A673 (cell line): ENCODE results near the gene SAFB2. TPM values are rescaled to one million over a fixed set of nuclear protein-coding genes. Genes with fewer than 3 reads are reported as not detected.
A peak's percentile ranks its signal among the peaks of the same experiment; 100 is the strongest.

Source experiments
- BruUV-seq: library from RNA; stranded (reverse); fragments of 400-500 nt; replicated peaks from 2 replicates; lab custom pipeline; 2021; lab: Mats Ljungman, UMichigan
- CTCF ChIA-PET: fragments of 300-600 bp; sonication (Branson Sonifier 250); formaldehyde crosslinking; loops from one replicate; lab custom pipeline; 2022; ENCODE audit warnings: antibody characterized with exemption; lab: Charles Lee
- POLR2A ChIA-PET: fragments of 300-600 bp; sonication (Branson Sonifier 250); formaldehyde crosslinking; loops from one replicate; lab custom pipeline; 2022; ENCODE audit warnings: antibody characterized with exemption; ENCODE audit not compliant: low non-redundant PET; lab: Charles Lee
- DNase-seq: peaks from one replicate; pipeline ENCODE4 v3.0.0-alpha.2; 2015; ENCODE audit warnings: low spot score
- H3K27ac ChIP-seq: fragments of 200-600 bp; sonication (generic); 2 replicates; pipeline ENCODE4 v1.5.1; 2016; ENCODE audit warnings: mixed run types, low read depth, mild to moderate bottlenecking, mixed read lengths, antibody characterized with exemption, low read length; ENCODE audit not compliant: poor library complexity, severe bottlenecking
- H3K27me3 ChIP-seq: fragments of 200-600 bp; sonication (generic); replicated peaks from 2 replicates; pipeline ENCODE4 v1.6.1; 2017; ENCODE audit warnings: mixed run types, low read depth, mild to moderate bottlenecking, mixed read lengths, antibody characterized with exemption, low read length; ENCODE audit not compliant: insufficient read depth, poor library complexity
- H3K36me3 ChIP-seq: fragments of 200-600 bp; sonication (generic); 2 replicates; pipeline ENCODE4 v1.6.1; 2016; ENCODE audit warnings: mixed run types, mild to moderate bottlenecking, mixed read lengths, antibody characterized with exemption, low read length; ENCODE audit not compliant: insufficient read depth, poor library complexity, severe bottlenecking
- H3K4me1 ChIP-seq: fragments of 200-600 bp; sonication (generic); 2 replicates; pipeline ENCODE4 v1.6.1; 2017; ENCODE audit warnings: mixed run types, mild to moderate bottlenecking, mixed read lengths, antibody characterized with exemption, low read length; ENCODE audit not compliant: insufficient read depth, poor library complexity, severe bottlenecking
- H3K4me3 ChIP-seq: fragments of 200-600 bp; sonication (generic); 2 replicates; pipeline ENCODE4 v1.5.1; 2016; ENCODE audit warnings: low read depth, mixed run types, mild to moderate bottlenecking, mixed read lengths, low read length; ENCODE audit not compliant: poor library complexity, severe bottlenecking
- H3K9me3 ChIP-seq: fragments of 200-600 bp; sonication (generic); 2 replicates; pipeline ENCODE4 v1.6.1; 2016; ENCODE audit warnings: mixed run types, low read depth, mild to moderate bottlenecking, mixed read lengths, antibody characterized with exemption, low read length; ENCODE audit not compliant: poor library complexity, severe bottlenecking
- EZH2 ChIP-seq: fragments of 200-600 bp; sonication (generic); IDR thresholded peaks from 2 replicates; pipeline ENCODE4 v1.6.1; 2017; ENCODE audit warnings: borderline replicate concordance, low read depth, mild to moderate bottlenecking, mixed read lengths, antibody characterized with exemption, low read length; ENCODE audit not compliant: poor library complexity, severe bottlenecking
- intact Hi-C: fragments of 100-400 bp; cut with micrococcal nuclease; formaldehyde crosslinking; loops from one replicate; pipeline ENCODE4 v1.10.0; 2022; ENCODE audit not compliant: unreplicated experiment
- total RNA-seq: library from RNA; stranded (reverse); gene quantifications from 2 replicates; pipeline ENCODE4 v1.2.3, GENCODE V29; 2021
- TF ChIP-seq, protein P1 (sequence below): fragments of 300-800, 200-600 bp; sonication (generic); conservative IDR thresholded peaks from 2 replicates; pipeline ENCODE4 v1.5.1; 2017; ENCODE audit warnings: low read depth, mild to moderate bottlenecking, antibody characterized with exemption, low read length, moderate library complexity, mixed read lengths

Gene SAFB2
- total RNA-seq, 1 experiment from 2014 or later = 153 TPM

DNA sequence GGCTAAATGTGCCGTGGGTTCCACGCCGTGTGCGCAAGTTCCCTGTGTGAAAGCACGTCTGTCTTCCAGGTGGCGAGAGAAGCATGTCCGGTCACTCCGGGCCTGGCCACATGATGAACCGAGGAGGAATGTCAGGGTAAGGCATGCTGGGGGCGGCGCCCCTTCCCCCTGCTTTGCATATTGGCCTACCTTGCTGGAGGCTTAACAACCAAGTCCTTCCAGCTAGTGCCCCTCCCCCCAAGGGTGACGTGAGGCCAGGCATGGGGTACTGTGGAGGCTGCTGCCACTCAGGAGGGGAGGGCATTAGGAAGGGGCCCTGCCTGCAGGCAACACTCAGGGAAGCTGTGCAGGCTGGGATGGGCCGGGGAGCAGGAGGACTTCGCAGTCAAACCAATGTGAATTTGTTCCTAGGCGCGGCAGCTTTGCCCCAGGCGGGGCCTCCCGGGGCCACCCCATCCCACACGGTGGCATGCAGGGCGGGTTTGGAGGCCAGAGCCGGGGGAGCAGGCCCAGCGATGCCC, 45.2 kb upstream of the SAFB2 start:
- Histone ChIP-seq H3K4me1 (no peaks in the 10 kb centered on the region), H3K27ac (no peak overlapping the region), H3K27me3 (no peaks in the 10 kb centered on the region), H3K9me3 (no peaks in the 10 kb centered on the region), H3K36me3 (peaks cover 73% of the 10 kb centered on the region), H3K4me3 (no peak overlapping the region)
- TF ChIP-seq, protein P1, sequence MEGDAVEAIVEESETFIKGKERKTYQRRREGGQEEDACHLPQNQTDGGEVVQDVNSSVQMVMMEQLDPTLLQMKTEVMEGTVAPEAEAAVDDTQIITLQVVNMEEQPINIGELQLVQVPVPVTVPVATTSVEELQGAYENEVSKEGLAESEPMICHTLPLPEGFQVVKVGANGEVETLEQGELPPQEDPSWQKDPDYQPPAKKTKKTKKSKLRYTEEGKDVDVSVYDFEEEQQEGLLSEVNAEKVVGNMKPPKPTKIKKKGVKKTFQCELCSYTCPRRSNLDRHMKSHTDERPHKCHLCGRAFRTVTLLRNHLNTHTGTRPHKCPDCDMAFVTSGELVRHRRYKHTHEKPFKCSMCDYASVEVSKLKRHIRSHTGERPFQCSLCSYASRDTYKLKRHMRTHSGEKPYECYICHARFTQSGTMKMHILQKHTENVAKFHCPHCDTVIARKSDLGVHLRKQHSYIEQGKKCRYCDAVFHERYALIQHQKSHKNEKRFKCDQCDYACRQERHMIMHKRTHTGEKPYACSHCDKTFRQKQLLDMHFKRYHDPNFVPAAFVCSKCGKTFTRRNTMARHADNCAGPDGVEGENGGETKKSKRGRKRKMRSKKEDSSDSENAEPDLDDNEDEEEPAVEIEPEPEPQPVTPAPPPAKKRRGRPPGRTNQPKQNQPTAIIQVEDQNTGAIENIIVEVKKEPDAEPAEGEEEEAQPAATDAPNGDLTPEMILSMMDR = no peak
- TF ChIP-seq EZH2 = no peak
- intact Hi-C loops = no loop called here
- ChIA-PET POLR2A (interaction anchor here (0.7 kb wide), 1 partner anchor 20 kb away, joined by 4 read pairs; no protein-coding TSS in a partner anchor), CTCF (interaction anchor here (0.8 kb wide), 1 partner anchor 19 kb away, joined by 10 read pairs; no protein-coding TSS in a partner anchor)
- BruUV-seq = TSS peak; percentile 40
- DNase-seq = no peak

DNA sequence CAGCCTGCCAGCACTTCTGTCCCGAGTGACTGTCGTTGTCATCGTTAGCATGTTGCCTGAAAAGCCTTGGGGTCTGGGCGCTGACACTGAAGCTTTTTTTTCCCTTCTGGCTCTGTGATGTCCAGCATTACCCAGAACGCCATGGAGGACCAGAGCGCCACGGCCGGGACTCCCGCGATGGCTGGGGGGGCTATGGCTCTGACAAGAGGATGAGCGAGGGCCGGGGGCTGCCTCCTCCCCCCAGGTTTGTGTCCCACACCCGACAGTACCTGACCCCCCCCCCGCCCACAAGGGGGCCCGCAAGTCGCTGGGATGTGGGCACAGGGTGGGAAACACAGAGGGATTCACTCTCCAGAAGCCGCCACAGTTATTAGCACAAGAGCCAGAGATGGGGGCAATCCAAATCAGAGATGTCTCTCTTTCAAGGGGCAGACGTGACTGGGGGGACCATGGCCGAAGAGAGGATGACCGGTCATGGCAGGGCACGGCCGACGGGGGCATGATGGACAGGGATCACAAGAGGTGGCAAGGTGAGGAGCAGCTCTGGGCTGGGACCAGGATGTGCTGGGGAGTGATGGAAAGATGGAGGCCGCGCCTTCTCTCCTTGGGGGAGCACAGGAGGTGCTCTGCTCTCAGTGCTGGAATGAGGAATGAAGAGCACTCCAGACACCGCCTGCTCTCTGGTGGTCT, 44.5 kb upstream of the SAFB2 start:
- no TSS peak for BruUV-seq
- no peak for TF ChIP-seq EZH2
- TF ChIP-seq, protein P1 = no peak
- intact Hi-C loops = no loop called here
- ChIA-PET POLR2A (interaction anchor here (0.6 kb wide), 1 partner anchor 864 kb away, joined by 5 read pairs; the partner anchor contains the start of gene TNFSF9), CTCF (no interaction called here)
- Histone ChIP-seq H3K27ac (no peak overlapping the region), H3K27me3 (no peaks in the 10 kb centered on the region), H3K4me1 (no peaks in the 10 kb centered on the region), H3K9me3 (no peaks in the 10 kb centered on the region), H3K36me3 (peaks cover 78% of the 10 kb centered on the region), H3K4me3 (no peak overlapping the region)
- DNase-seq = no peak

DNA sequence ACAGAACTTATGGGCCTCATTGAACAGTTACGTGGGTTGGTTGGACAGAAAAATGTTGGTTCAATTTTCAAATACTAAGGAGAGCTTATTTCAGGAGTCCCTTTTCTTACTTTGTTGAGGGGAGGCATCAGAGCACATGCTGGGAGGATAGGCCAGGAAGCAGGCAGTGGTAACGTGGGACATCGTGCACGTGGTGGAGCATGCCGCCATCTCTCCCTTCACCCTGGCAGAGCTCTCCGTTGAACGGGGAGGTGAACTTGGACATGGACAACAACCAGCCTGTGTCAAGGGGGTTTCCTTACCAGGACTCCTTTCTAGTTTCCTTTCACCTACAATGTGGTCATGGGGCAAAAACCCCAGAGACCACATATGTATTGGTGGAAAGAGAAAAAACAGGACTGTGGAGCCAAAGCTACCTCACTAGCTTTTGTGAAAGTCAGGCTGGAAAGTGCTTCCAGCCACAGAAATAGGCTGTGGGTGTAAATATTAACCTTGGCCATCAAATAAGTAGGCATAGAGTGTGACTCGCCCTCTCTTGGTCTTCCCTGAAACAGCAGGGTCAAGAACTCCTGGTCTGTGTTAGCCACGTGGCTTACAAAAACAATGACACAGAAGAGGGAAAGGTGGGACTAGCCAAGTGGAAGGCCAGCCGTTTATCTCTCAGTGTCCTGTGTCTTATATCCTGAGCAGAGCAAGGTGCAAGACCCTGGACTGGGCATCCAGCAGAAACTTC, 43.4 kb upstream of the SAFB2 start:
- Histone ChIP-seq H3K9me3 (no peaks in the 10 kb centered on the region), H3K36me3 (peaks cover 86% of the 10 kb centered on the region), H3K27ac (no peak overlapping the region), H3K27me3 (no peaks in the 10 kb centered on the region), H3K4me3 (no peak overlapping the region), H3K4me1 (no peaks in the 10 kb centered on the region)
- intact Hi-C loops = no loop called here
- BruUV-seq = no TSS peak
- DNase-seq = no peak
- TF ChIP-seq, protein P1 = no peak
- no peak for TF ChIP-seq EZH2
- POLR2A ChIA-PET = interaction anchor here (0.6 kb wide), 1 partner anchor 865 kb away, joined by 5 read pairs; the partner anchor contains the start of gene TNFSF9
- CTCF ChIA-PET = no interaction called here
